GM12891 (cell line): ENCODE data around the gene ANKRD49.

Source experiments
- DNase-seq: peaks from one replicate; pipeline ENCODE4 v3.0.0; 2011; ENCODE audit warnings: low spot score; ENCODE audit not compliant: insufficient read length
- FAIRE-seq: peaks from 2 replicates; lab custom pipeline; 2011; peaks lifted over from hg19 to GRCh38; lab: Jason Lieb, UNC
- PAX5 ChIP-seq: IDR thresholded peaks from 2 replicates; pipeline ENCODE4 v1.6.1; 2011; ENCODE audit warnings: low read length, moderate library complexity, mild to moderate bottlenecking; ENCODE audit not compliant: insufficient read depth, severe bottlenecking
- POLR2A ChIP-seq: IDR thresholded peaks from 2 replicates; pipeline ENCODE4 v1.6.1; 2011; ENCODE audit warnings: low read depth, low read length, control low read depth
- POLR2AphosphoS5 ChIP-seq: IDR thresholded peaks from 2 replicates; pipeline ENCODE4 v1.6.1; 2011; ENCODE audit warnings: low read depth, low read length, control low read depth
- POU2F2 ChIP-seq: IDR thresholded peaks from 2 replicates; pipeline ENCODE4 v1.6.1; 2011; ENCODE audit warnings: low read depth, mild to moderate bottlenecking, control low read depth, low read length, moderate library complexity
- SPI1 ChIP-seq: IDR thresholded peaks from 2 replicates; pipeline ENCODE4 v1.6.1; 2011; ENCODE audit warnings: low read depth, low read length, control low read depth
- TAF1 ChIP-seq: IDR thresholded peaks from 2 replicates; pipeline ENCODE4 v1.6.1; 2011; ENCODE audit warnings: low read depth, low read length, control low read depth

Gene ANKRD49

GRCh38 chr11:94457118-94458029, 36.4 kb upstream of the ANKRD49 start:
- TF ChIP-seq SPI1 (peak; percentile 55), POLR2AphosphoS5 (no peak)
- peak; percentile 38 for FAIRE-seq
- DNase-seq, result no peak

- FAIRE-seq (no peak), DNase-seq (no peak)
- TF ChIP-seq POLR2AphosphoS5 (no peak), POLR2A (no peak), POU2F2 (no peak), SPI1 (no peak), PAX5 (no peak), TAF1 (no peak)
These were observed 34.2 kb upstream of the ANKRD49 start for GRCh38 chr11:94459576-94459975.

DNA sequence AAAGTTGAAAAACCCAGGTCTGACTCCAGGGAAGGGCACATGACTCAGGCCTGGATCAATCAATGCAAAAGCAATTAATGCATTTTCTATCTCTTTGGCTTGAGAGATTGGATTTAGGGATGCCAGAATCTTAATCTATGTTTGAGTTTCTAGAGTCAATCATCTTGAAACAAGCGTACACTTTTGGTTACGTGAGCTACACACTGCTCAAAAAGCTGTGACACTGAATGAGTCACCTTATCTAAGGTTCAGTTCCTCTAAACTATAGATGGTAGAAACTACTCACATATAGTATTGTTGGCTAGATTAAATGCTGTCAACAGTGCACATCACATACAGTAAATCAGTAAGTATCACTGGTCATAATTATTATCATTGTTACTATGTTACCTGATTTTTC, 24.4 kb upstream of the ANKRD49 start:
- TF ChIP-seq SPI1 (peak; percentile 95), TAF1 (no peak)
- DNase-seq (no peak), FAIRE-seq (peak; percentile 88)

GRCh38 chr11:94472916-94473799, 20.6 kb upstream of the ANKRD49 start:
- FAIRE-seq (peak; percentile 92), DNase-seq (no peak)
- no peak for TF ChIP-seq POLR2A
- TF ChIP-seq POU2F2, result 0 out of 2 replicates have a peak, but pooled peaks have one; percentile 30
- no peak for TF ChIP-seq TAF1
- no peak for TF ChIP-seq POLR2AphosphoS5
- no peak for TF ChIP-seq PAX5
- TF ChIP-seq SPI1, result peak; percentile 21; the same call in 1 of the 2 replicates

DNA sequence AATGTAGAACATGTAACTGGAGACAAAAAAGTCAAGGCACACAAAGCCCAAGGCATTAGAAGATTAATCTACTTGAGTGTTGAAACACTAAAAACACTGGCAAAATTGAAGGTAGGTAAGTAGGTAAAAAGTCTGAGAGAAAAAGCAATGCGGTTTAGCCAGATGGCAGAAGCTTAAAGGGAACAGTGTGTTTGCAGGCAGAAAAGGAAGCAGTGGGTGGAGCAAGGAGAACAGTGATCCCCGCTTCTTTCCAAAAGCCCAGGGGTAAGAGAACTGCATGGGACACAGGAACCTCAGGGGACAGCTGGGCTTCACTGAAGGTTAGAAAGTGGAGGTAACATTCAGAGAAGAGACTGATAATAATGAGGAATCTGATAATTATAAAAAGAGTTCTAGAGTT, 16.2 kb upstream of the ANKRD49 start:
- FAIRE-seq, result peak; percentile 56
- TF ChIP-seq TAF1, result no peak
- no peak for TF ChIP-seq PAX5
- no peak for TF ChIP-seq POLR2A
- no peak for TF ChIP-seq POU2F2
- TF ChIP-seq POLR2AphosphoS5, result no peak
- no peak for TF ChIP-seq SPI1

GRCh38 chr11:94481342-94481741, 12.4 kb upstream of the ANKRD49 start:
- TF ChIP-seq POU2F2 (no peak), TAF1 (no peak), PAX5 (no peak), POLR2A (no peak), POLR2AphosphoS5 (no peak), SPI1 (no peak)
- FAIRE-seq (no peak), DNase-seq (no peak)

More for the DNA sequence above, 16.2 kb upstream of the ANKRD49 start:
- DNase-seq, result no peak

GRCh38 chr11:94486068-94486467, 7.7 kb upstream of the ANKRD49 start:
- TF ChIP-seq SPI1, result no peak
- no peak for TF ChIP-seq PAX5
- TF ChIP-seq POLR2A, result no peak
- TF ChIP-seq TAF1, result no peak
- TF ChIP-seq POLR2AphosphoS5, result no peak
- TF ChIP-seq POU2F2, result no peak
- no peak for FAIRE-seq
- DNase-seq, result no peak

GRCh38 chr11:94494126-94494680, 419 bp downstream of the ANKRD49 start:
- no peak for FAIRE-seq
- TF ChIP-seq POU2F2 (no peak), POLR2AphosphoS5 (no peak), SPI1 (no peak), PAX5 (no peak), TAF1 (no peak), POLR2A (no peak)
- no peak for DNase-seq

DNA sequence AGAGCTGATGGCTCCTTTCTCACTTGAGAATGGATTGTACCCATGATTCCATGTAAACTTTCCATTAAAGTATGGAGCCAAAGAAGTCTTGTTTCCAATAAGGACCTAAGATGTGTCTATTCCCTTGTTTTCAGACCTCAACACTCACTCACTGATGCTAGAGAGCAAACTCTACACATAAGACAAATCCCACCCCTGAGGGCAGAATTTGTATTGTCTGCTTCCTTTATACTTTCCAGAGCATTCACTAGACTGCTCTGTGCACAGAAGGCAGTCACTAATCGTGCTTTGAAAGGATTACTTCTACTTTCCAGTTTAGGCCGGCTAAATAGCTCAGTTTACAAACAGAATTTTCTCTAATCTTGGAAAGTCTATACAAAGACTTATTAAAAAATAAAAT, 6.4 kb downstream of the ANKRD49 start:
- FAIRE-seq (no peak), DNase-seq (no peak)
- TF ChIP-seq POU2F2 (no peak), PAX5 (no peak), SPI1 (no peak), TAF1 (no peak)

- no peak for FAIRE-seq
- DNase-seq, result no peak
- TF ChIP-seq POLR2A, result no peak
- TF ChIP-seq POU2F2, result no peak
- TF ChIP-seq PAX5, result no peak
- TF ChIP-seq SPI1, result no peak
- no peak for TF ChIP-seq TAF1
- no peak for TF ChIP-seq POLR2AphosphoS5
These were observed 7.7 kb downstream of the ANKRD49 start for GRCh38 chr11:94501522-94501921.
